OCI-LY7 (cell line): Measurements from ENCODE around the gene IGFN1. TPM values are rescaled to one million over a fixed set of nuclear protein-coding genes. Genes with fewer than 3 reads are reported as not detected.

ENCODE experiments used
- BruUV-seq: library from RNA; stranded (reverse); fragments of 400-500 nt; replicated peaks from 2 replicates; lab custom pipeline; 2021; lab: Mats Ljungman, UMichigan
- CTCF ChIA-PET: fragments of 300-600 bp; sonication (Branson Sonifier 250); formaldehyde crosslinking; loops from one replicate; lab custom pipeline; 2022; ENCODE audit warnings: antibody characterized with exemption; ENCODE audit not compliant: unreplicated experiment; lab: Charles Lee
- POLR2A ChIA-PET: fragments of 300-600 bp; sonication (Branson Sonifier 250); formaldehyde crosslinking; loops from one replicate; lab custom pipeline; 2022; ENCODE audit warnings: antibody characterized with exemption; lab: Charles Lee
- DNase-seq: peaks from one replicate; pipeline ENCODE4 v3.0.0-alpha.2; 2015; ENCODE audit warnings: low spot score
- H2AFZ ChIP-seq: fragments of 200-600 bp; sonication (generic), shearing (Covaris generic); 2 replicates; pipeline ENCODE4 v1.6.1; 2014; ENCODE audit warnings: mild to moderate bottlenecking, antibody characterized with exemption, low read length, moderate library complexity
- H3K27ac ChIP-seq: fragments of 200-600 bp; sonication (generic); 2 replicates; pipeline ENCODE4 v1.5.1; 2014; ENCODE audit warnings: mixed run types, low read depth, mild to moderate bottlenecking, moderate library complexity, low read length, inconsistent platforms; ENCODE audit not compliant: poor library complexity, severe bottlenecking
- H3K36me3 ChIP-seq: fragments of 200-600 bp; sonication (generic); 2 replicates; pipeline ENCODE4 v1.6.1; 2014; ENCODE audit warnings: mild to moderate bottlenecking, antibody characterized with exemption, low read length, moderate library complexity, mixed read lengths; ENCODE audit not compliant: insufficient read depth
- H3K4me1 ChIP-seq: fragments of 200-600 bp; sonication (generic); 2 replicates; pipeline ENCODE4 v1.5.1; 2014; ENCODE audit warnings: mild to moderate bottlenecking, low read length; ENCODE audit not compliant: insufficient read depth, poor library complexity, severe bottlenecking
- H3K4me2 ChIP-seq: fragments of 200-600 bp; sonication (generic); 2 replicates; pipeline ENCODE4 v1.6.1; 2014; ENCODE audit warnings: mild to moderate bottlenecking, low read length
- H3K4me3 ChIP-seq: fragments of 200-600 bp; sonication (generic); 2 replicates; pipeline ENCODE4 v1.5.1; 2014; ENCODE audit warnings: mild to moderate bottlenecking, low read depth, low read length; ENCODE audit not compliant: poor library complexity, severe bottlenecking
- H3K79me2 ChIP-seq: fragments of 200-600 bp; sonication (generic); 2 replicates; pipeline ENCODE4 v1.6.1; 2016; ENCODE audit warnings: low read depth, mild to moderate bottlenecking, low read length, moderate library complexity, mixed read lengths; ENCODE audit not compliant: insufficient read depth
- H3K9me2 ChIP-seq: fragments of 200-600 bp; sonication (generic); 2 replicates; pipeline ENCODE4 v1.6.1; 2016; ENCODE audit warnings: mild to moderate bottlenecking, low read length, mixed read lengths; ENCODE audit not compliant: insufficient read depth
- H3K9me3 ChIP-seq: fragments of 200-600 bp; sonication (generic); 2 replicates; pipeline ENCODE4 v1.6.1; 2014; ENCODE audit warnings: mild to moderate bottlenecking, mixed run types, low read length, mixed read lengths
- H4K20me1 ChIP-seq: fragments of 200-600 bp; sonication (generic); 2 replicates; pipeline ENCODE4 v1.6.1; 2014; ENCODE audit warnings: mild to moderate bottlenecking, antibody characterized with exemption, low read length, moderate library complexity, mixed read lengths; ENCODE audit not compliant: insufficient read depth
- CTCF ChIP-seq: fragments of 200-600 bp; sonication (generic); conservative IDR thresholded peaks from 2 replicates; pipeline ENCODE4 v1.5.1; 2014; ENCODE audit warnings: mild to moderate bottlenecking, antibody characterized with exemption, low read length, moderate library complexity, mixed read lengths
- EZH2phosphoT487 ChIP-seq: fragments of 200-600 bp; sonication (generic); IDR thresholded peaks from 2 replicates; pipeline ENCODE4 v1.6.1; 2018; ENCODE audit warnings: low read depth, borderline replicate concordance, mild to moderate bottlenecking, mixed run types, antibody characterized with exemption, low read length, moderate library complexity, mixed read lengths
- intact Hi-C: fragments of 100-400 bp; cut with micrococcal nuclease; formaldehyde crosslinking; loops from one replicate; pipeline ENCODE4 v1.10.0; 2022; ENCODE audit not compliant: unreplicated experiment
- total RNA-seq, 2 experiments: library from RNA; depleted of rRNA in 1 of 2; stranded (reverse); fragments of >200 nt in 1 of 2; shearing (Covaris generic) in 1 of 2; gene quantifications; 2 replicates each; pipeline ENCODE4 v1.2.3, GENCODE V29; 2014 to 2022

Gene IGFN1
- total RNA-seq, 2 experiments from 2014 or later, result not detected

DNA sequence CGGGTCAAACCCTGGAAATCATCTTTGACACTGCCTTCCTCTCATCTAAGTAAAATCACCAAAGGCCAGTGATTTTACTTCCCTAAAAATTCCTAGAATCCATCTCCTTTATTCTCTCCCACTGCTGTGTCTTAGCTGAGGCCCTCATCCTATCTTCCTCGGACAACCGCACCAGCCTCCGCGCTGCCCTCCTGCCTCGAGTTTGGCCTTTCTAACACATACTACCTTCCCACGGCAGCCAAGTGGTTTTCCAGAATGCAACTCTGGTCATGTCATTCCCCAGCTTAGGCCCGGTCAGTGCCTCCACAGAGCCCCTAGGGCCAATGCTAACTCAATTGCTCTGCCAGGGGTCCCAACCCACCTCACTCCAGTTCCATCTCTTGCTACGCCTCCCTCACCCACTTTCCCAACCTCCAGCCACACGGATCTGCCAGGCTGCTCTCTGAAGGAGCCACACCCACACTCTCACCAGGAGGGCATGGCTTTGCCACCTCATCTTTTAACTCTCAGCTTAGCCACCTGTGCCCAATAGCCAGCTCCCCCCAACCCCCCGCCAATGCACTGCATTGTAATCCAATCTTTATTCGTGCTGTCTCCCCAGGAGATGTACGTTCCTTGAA, 43.1 kb upstream of the IGFN1 start:
- POLR2A ChIA-PET, result interaction anchor here (0.6 to 0.7 kb wide), 2 partner anchors 58 to 205 kb away, joined by 3 read pairs; no protein-coding TSS in a partner anchor
- CTCF ChIA-PET, result no interaction called here
- no peaks in the 10 kb centered on the region for H3K9me2 ChIP-seq
- peaks cover 42% of the 10 kb centered on the region; the same call in 1 of the 2 replicates for H3K36me3 ChIP-seq
- H3K27ac ChIP-seq, result no peak overlapping the region
- no peak overlapping the region for H3K4me3 ChIP-seq
- no peak overlapping the region for H3K4me2 ChIP-seq
- no TSS peak for BruUV-seq
- no peaks in the 10 kb centered on the region for H4K20me1 ChIP-seq
- no peaks in the 10 kb centered on the region for H3K79me2 ChIP-seq
- intact Hi-C loops, result loop anchor here (2.0 kb wide), 1 partner anchor 75 kb away; no protein-coding TSS in a partner anchor
- no peak overlapping the region for H2AFZ ChIP-seq
- no peak for DNase-seq
- no peaks in the 10 kb centered on the region for H3K9me3 ChIP-seq
- TF ChIP-seq EZH2phosphoT487 (no peak), CTCF (no peak)
- no peaks in the 10 kb centered on the region for H3K4me1 ChIP-seq

DNA sequence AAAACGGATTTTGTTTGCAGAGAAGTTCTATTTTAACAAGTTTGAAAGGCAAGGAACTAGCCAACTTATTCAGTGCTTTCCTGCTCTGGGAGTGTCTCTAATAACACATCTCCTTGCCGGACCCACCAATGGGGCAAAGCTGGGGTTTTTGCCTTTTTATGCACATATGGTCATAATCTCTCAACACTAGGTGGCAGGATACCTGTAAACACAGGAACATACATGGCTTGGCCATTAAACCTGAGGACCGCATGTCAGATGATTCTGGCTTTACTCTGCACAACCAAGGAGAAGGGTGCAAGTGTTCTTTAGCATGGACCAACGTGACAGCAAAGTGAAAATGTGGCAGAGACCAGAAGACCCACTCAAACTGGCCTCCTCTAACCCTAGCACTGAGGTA, 41.2 kb upstream of the IGFN1 start:
- Histone ChIP-seq H2AFZ (no peak overlapping the region), H4K20me1 (no peaks in the 10 kb centered on the region), H3K9me3 (no peaks in the 10 kb centered on the region), H3K4me2 (no peak overlapping the region), H3K79me2 (no peaks in the 10 kb centered on the region), H3K4me3 (no peak overlapping the region), H3K9me2 (no peaks in the 10 kb centered on the region), H3K36me3 (peaks cover 31% of the 10 kb centered on the region; the same call in 1 of the 2 replicates), H3K4me1 (peaks cover 9% of the 10 kb centered on the region), H3K27ac (no peak overlapping the region)
- intact Hi-C loops, result loop anchor here (2.0 kb wide), 1 partner anchor 73 kb away; no protein-coding TSS in a partner anchor
- ChIA-PET CTCF (interaction anchor here (1.1 kb wide), 1 partner anchor 38 kb away, joined by 3 read pairs; no protein-coding TSS in a partner anchor), POLR2A (no interaction called here)
- TF ChIP-seq EZH2phosphoT487 (no peak), CTCF (peak; percentile 81)
- peak; percentile 63 for DNase-seq
- no TSS peak for BruUV-seq
